ENCODE data around the gene CYP2A7.
"Not testable (repeated sequence)": the region's sequence is repeated elsewhere in the genome, so short reads cannot be mapped to it uniquely, and the experiment has no call there.

- not testable (repeated sequence) for TF ChIP-seq ZNF350 (tag by site-specific recombination; IDR thresholded peaks at IDR 0.05); CTCF (tag by site-specific recombination; IDR thresholded peaks at IDR 0.05); SP3 (tag by site-specific recombination; IDR thresholded peaks at IDR 0.05); ZNF174 (tag by site-specific recombination; IDR thresholded peaks at IDR 0.05); GFI1B (tag by site-specific recombination; IDR thresholded peaks at IDR 0.05); ZFHX2 (tag by site-specific recombination; conservative IDR thresholded peaks at IDR 0.05); TCF7L2 (IDR thresholded peaks at IDR 0.05; ENCODE audit: borderline replicate concordance, low read depth, low read length)
Measured at GRCh38 chr19:40833728-40834533, 48.1 kb downstream of the CYP2A7 start.
